ENCODE measurements around the gene CTNNBIP1.

DNA sequence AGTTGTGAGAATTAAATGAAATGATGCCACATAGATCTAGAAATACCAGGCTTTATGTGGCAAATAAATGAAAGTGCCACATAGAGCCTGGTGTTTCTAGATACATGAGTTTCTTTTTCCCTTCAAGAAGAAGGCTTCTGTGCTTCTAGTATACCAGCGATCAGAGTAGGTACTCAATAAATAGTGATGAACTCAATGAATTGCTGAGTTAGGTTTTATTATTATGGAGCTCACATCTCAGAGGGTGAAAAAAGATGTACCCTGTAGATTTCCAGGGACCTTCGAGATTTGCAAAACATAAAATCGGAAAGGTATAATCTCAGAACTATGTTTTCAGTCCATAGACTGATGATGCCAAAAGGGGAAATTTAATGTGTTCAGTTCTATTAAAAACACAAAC is 84.0 kb downstream of the CTNNBIP1 start:
- no peak for TF ChIP-seq POLR2A (IDR thresholded peaks at IDR 0.05; ENCODE audit: low read depth, low read length)
- no peak for TF ChIP-seq FOS (IDR thresholded peaks at IDR 0.05; ENCODE audit: borderline replicate concordance, insufficient read depth, low read length)
- TF ChIP-seq, protein P1, sequence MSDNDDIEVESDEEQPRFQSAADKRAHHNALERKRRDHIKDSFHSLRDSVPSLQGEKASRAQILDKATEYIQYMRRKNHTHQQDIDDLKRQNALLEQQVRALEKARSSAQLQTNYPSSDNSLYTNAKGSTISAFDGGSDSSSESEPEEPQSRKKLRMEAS (IDR thresholded peaks at IDR 0.05; ENCODE audit: insufficient read depth, insufficient read length): no peak
- TF ChIP-seq EZH2 (IDR thresholded peaks at IDR 0.05; ENCODE audit: borderline replicate concordance, low read depth, low read length, severe bottlenecking): no peak
- TF ChIP-seq POLR2AphosphoS5 (IDR thresholded peaks at IDR 0.05; ENCODE audit: insufficient read depth, low read depth, low read length): no peak
